ENCODE measurements around the gene SMIM24.

The SMIM24 gene

DNA sequence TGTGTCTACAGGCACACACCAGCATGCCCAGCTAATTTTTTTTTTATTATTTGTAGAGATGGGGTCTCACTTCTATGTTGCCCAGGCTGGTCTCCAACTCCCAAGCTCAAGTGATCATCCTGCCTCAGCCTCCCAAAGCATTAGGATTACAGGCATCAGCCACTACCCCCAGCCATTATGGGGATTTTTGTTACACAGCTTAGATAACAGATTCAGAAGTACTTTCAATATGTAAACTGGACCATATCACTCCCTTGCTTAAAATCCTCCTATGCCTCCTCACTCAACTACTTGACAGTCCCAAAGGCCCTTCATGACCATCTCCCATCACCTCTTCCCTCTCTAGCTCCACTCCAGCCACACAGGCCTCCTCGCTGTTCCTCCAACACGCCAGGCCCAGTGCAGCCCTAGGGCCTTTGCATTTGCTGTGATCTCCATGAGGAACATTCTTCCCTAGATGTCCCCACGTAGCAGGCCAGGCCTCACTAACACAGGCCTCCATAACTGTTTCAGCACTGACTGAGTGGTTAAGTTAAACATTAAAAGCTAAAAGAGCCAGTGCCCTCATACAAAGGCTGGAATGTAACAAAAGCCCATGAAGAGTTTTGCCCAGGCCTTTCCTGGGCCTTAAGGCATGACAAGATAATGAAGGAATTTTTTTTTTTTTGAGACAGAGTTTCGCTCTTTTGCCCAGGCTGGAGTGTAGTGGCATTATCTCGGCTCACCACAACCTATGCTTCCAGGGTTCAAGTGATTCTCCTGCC is 17.6 kb upstream of the SMIM24 start:
- no peak for DNase-seq (ENCODE audit: low read depth)

DNA sequence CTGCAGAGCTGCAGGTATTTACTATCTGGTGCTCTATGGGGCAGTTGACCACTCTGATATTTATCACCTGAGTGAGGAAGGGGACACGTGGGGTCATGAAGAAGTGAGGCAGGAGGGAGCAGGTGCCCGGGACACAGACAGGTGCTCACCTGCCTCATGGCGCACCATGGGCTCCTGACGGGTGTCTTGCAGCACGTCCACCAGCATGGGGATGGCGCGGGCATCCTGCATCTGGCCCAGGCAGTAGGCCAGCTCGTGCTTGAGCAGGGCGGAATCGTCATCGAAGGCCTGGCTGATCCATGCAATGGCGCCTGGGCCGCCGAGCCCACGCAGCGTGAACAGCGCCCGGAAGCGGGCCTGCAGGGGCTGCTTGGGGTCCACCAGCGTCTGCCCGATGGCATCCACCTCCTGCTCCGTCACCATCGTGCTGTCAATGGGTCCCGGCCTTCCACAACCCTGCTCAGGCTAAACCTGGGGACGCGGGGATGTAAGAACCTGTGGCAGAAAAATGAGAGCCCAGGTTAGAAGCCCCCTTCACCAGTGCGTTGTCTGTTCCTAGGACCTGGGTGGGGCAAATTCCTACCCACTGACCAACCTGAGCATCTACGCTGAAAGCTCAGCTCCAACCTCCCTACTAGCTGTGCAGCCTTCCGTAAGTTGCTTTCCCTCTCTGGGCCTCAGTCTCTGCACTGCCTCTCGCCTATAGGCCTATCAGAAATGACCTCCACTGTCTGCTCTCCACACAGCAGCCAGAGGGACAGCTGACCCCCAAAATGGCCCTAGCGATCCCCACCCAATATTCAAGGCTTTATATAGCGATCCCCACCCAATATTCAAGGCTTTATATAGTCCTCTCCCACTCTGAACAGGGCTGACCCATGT is 16.3 kb upstream of the SMIM24 start:
- DNase-seq (ENCODE audit: low read depth), result no peak

- DNase-seq (ENCODE audit: low read depth), result peak; percentile 39
Measured at GRCh38 chr19:3494559-3494958, 14.2 kb upstream of the SMIM24 start.

GRCh38 chr19:3494051-3494450 is 13.7 kb upstream of the SMIM24 start:
- no peak for DNase-seq (ENCODE audit: low read depth)

DNA sequence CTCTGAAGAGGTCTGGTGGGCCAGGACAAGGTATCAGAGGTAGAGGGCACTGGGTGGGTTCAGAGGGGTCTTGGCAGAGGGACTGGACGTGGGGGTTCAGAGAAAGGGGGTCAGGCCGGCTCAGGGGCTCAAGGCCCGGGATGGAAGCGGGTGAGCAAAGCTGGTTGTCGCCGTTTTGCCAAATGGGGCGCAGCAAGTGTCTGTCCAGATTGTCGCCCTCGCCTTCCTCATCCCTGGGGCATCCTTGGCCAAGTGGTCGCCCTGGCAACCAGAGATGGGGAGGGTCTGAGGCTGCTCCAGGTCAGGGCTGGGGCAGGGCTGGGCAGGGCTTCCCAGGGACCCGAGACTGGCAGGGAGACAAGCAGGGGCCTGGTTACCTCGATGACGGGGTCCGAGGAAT is 13.3 kb upstream of the SMIM24 start:
- DNase-seq (ENCODE audit: low read depth), result no peak

GRCh38 chr19:3492919-3493318 is 12.6 kb upstream of the SMIM24 start:
- DNase-seq (ENCODE audit: low read depth), result no peak

- DNase-seq (ENCODE audit: low read depth), result no peak
Measured at GRCh38 chr19:3492131-3492839, 12.0 kb upstream of the SMIM24 start.

- DNase-seq (ENCODE audit: low read depth), result no peak
Measured at GRCh38 chr19:3491396-3492119, 11.2 kb upstream of the SMIM24 start.

- no peak for DNase-seq (ENCODE audit: low read depth)
Measured at GRCh38 chr19:3483226-3483628, 2.9 kb upstream of the SMIM24 start, which contains the start of gene SMIM44. SMIM44 (minus strand) TSS chr19:3483441; CDS start chr19:3483403, 38 bp downstream.

DNA sequence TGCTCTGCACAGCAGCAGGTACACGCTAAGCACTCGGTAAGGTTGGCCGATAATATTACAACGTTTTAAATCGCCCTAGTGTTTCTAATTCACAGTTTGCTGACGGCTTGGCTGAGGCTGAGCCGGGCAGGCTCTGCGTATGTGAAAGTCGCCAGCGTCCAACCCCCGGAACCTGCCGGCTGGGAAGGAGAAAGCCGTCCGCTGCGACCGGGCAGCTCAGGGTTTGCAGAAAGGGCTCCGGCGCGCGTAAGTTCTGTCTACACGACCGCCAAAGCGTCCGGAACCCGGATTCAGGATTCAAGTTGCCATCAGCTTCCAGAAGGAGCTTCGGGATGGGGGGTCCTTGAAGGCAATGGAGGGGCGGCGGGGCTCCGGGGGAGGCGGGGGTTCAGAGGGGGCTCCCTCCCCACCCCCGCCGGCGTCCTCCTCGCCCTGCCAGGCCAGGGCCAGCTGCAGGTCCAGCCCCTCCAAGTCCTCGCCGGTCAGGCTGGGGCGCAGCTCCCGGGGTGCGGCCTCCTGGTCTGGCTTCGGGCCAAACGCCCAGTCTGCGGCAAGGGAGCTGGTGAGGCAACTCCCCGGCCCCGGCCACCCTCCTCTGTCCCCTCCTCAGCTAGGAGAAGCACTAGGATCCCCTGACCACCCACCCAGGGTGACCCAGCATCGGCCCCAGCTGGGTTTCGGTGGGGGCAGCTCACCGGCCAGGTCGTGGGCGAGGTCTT is 2.3 kb upstream of the SMIM24 start:
- no peak for DNase-seq (ENCODE audit: low read depth)

DNA sequence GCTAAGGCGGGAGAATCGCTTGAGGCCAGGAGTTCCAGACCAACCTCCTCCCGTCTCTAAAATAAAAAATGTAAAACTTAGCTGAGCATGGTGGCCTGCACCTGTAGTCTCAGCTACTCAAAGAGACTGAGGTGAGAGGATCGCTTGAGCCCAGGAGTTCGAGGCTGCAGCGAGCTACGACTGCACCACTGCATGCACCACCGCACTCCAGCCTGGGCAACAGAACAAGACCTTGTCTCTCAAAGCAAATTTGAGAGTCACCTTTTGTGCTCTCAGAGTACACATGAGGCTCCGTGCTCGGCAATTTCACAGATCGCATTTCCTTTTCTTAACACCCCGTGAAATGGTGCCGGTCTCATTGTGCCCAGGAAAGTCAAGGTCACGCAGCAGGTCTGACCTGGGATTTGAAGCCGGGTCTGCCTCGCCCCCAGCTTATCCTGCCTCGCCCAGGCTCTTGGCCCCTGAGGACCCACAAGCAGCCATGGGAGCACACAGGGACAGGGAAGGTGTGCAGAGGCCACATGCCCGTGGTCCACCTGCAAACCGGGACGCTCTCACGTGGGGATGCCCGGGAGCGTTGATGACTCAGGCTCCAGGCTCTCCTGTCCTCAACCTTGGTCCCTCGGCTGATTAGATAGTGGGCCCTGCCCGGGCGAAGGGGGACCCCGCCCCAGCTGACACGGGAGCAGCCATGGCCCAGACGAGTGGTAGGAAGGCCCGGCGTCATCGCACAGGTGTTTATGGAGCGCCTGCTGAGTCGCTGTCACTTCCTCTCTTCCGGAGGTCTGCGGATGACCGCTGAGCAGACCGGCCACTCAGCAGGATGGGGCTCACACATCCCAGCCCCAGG is 1.1 kb upstream of the SMIM24 start:
- DNase-seq (ENCODE audit: low read depth), result no peak

GRCh38 chr19:3479834-3480215 is 500 bp downstream of the SMIM24 start:
- DNase-seq (ENCODE audit: low read depth), result no peak

- peak; percentile 23 for DNase-seq (ENCODE audit: low read depth)
Measured at GRCh38 chr19:3479177-3479833, 1.0 kb downstream of the SMIM24 start.

DNA sequence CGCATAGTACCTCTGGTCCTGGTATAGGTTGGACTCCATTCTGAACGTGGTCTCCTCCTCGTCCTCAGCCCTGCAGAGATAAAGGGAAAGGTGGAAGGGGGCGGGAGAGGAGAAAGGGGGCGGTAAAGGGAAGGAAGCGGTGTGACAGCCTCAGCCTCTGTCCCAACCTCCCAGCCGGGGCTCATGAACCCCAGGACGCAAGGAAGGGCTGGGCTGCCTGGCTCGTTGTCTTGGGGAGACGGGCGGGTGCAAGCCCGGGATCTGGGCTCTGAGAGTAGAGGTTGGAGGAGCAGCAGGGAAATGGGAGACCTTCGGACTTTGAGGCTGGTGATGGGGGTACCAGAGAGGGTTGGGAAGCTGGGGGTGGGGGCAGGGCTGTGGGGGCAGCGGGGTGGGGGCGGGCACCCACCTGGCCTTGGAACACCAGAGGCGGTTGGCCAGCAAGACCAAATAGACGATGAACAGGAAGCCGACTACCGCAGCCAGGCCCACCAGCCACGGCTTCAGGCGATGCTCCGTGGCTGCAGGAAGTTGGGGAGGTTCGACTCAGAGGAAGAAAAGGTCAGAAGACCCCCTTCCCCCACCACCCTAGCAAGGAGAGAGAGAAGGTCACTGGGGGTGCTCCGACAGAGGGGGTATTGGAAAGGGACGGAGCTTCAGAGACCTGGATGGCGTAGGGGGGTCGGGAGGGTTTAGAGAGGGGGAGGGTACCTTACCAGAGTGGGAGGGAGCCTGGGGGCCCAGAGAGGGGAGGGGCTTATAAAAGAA is 1.7 kb downstream of the SMIM24 start:
- DNase-seq (ENCODE audit: low read depth), result no peak

DNA sequence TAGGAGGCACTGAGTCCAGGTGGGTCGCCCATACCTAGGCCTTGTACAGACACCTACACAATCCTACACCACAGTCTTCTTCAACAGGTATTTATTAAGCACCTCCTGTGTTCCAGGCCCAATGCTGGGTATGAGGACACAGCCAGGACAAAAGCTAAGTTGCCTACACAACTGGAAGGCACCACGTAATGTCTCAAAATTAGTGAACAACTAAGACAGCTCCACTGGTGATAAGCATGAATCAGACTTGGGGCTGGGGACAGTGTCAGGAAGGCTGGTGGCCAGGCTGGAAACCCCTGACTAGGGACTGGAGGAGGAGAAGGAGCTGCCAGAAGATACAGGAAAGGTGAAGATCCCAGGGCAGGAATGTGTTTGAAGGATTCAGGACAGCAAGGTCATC is 2.4 kb downstream of the SMIM24 start:
- DNase-seq (ENCODE audit: low read depth), result no peak

- DNase-seq (ENCODE audit: low read depth), result no peak
Measured at GRCh38 chr19:3477506-3477905, 2.8 kb downstream of the SMIM24 start.

DNA sequence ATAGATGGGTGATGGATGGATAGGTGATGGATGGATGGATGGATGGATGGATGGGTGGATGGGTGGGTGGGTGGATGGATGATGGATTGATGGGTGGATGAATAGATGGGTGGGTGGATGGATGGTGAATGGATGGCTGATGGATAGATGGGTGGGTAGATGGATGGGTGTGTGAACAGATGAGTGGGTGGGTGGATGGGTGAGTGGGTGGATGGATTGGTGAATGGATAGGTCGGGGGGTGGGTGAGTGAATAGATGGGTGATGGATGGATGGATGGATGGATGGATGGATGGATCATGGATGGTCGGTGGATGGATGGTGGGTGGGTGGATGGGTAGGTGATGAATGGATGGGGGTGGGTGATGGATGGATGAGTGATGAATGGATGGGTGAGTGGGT is 3.5 kb downstream of the SMIM24 start:
- no peak for DNase-seq (ENCODE audit: low read depth)

DNA sequence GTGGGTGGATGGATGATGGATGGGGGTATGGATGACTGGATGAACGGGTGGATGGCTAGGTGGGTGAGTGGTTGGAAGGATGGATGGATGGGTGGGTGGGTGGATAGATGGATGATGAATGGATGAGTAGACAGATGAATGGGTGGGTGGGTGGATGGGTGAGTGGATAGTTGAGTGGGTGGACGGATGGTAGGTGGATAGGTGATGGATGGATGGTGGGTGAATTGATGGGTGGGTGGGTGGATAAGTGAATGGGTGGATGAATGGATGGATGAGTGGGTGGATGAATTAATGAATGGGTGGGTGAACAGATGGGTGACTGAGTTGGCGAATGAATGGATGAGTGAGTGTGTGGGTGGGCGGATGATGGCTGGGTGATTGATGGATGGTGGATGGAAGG is 4.9 kb downstream of the SMIM24 start:
- no peak for DNase-seq (ENCODE audit: low read depth)

DNA sequence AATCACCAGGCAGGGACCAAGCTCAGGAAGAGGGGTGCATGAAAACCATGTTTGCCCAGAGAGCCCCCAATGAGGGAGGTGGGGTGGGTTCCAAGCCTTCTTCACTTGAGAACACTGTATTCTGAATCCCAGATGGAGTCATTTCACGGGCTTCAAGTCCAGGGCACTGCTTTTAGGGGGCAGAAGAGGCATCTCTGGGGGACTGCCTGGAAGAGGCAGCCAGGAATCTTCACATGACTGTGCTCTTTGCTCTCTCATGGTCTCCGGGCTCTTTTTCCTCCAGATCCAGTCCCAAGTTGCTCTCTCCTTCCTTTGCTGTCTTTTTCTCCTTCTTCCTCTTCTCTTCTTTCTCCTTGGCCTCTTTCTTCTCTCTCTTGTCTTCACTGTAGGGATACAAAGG is 5.7 kb downstream of the SMIM24 start:
- DNase-seq (ENCODE audit: low read depth), result no peak

All from activated T-cell treated with anti-CD3 and anti-CD28 coated beads for 24 hours (primary cell).